GM12872 (cell line): ENCODE measurements around the gene CDC27.

Experiments used
- TF ChIP-seq, protein P1 (sequence below): IDR thresholded peaks from 3 replicates; pipeline ENCODE4 v1.5.1; 2011; ENCODE audit warnings: low read depth, mild to moderate bottlenecking, low read length, moderate library complexity; ENCODE audit not compliant: insufficient read depth

CDC27 gene

GRCh38 chr17:47231866-47232265 is 42.8 kb upstream of the CDC27 start:
- TF ChIP-seq, protein P1, sequence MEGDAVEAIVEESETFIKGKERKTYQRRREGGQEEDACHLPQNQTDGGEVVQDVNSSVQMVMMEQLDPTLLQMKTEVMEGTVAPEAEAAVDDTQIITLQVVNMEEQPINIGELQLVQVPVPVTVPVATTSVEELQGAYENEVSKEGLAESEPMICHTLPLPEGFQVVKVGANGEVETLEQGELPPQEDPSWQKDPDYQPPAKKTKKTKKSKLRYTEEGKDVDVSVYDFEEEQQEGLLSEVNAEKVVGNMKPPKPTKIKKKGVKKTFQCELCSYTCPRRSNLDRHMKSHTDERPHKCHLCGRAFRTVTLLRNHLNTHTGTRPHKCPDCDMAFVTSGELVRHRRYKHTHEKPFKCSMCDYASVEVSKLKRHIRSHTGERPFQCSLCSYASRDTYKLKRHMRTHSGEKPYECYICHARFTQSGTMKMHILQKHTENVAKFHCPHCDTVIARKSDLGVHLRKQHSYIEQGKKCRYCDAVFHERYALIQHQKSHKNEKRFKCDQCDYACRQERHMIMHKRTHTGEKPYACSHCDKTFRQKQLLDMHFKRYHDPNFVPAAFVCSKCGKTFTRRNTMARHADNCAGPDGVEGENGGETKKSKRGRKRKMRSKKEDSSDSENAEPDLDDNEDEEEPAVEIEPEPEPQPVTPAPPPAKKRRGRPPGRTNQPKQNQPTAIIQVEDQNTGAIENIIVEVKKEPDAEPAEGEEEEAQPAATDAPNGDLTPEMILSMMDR = no peak

- TF ChIP-seq, protein P1 = no peak
These were observed 42.2 kb upstream of the CDC27 start for GRCh38 chr17:47231334-47231733.

GRCh38 chr17:47230864-47231263 is 41.8 kb upstream of the CDC27 start:
- TF ChIP-seq, protein P1 = no peak

- TF ChIP-seq, protein P1 = peak; percentile 100
These were observed 40.7 kb upstream of the CDC27 start for GRCh38 chr17:47229535-47230443.

GRCh38 chr17:47227862-47228261 is 38.8 kb upstream of the CDC27 start:
- TF ChIP-seq, protein P1 = no peak

DNA sequence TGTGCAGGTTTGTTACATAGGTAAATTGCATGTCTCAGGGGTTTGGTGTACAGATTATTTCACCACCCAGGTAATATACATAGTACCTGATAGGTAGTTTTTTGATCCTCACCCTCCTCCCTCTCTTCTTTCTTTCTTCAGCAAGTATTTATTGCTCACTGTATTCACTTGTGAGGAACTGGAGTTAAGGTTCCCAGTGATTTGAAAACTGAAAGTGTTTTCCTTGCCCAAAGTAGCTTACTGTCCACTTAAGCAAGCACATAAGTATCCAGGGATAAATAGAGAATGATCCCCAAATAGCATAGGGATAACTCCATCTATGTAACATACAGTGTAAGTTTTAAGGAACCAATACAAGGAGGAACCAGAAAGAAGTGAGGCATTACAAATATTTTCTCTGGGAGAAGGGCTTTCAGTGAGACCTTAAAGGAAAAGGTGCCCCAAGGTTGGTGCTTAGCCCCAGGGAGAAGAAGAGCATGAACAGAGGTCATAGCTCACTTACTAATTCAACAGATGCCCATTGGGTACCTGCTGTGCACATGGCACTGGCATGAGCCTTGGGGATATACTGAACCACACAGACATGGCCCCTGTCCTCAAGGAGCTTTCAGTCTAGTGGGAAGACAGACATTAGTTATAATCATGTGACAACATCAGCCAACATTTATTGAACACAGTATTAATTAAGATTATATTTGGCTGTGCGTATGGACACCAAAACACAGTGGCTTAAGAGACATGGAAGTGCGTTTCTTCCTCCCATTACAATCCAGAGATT is 37.0 kb upstream of the CDC27 start:
- TF ChIP-seq, protein P1 = no peak

- TF ChIP-seq, protein P1 = no peak
These were observed 36.4 kb upstream of the CDC27 start for GRCh38 chr17:47225436-47225858.
